DLD1 (cell line): ENCODE data around the gene VIT.

ENCODE experiments used
- in situ Hi-C: cut with HindIII; loops from 2 replicates; pipeline ENCODE4 v1.10.0; 2017; ENCODE audit warnings: low sequenced_read_pairs

Gene VIT

GRCh38 chr2:36756438-36756837, 59.9 kb downstream of the VIT start:
- in situ Hi-C loops: no loop called here

- in situ Hi-C loops: no loop called here
Observed at GRCh38 chr2:36762764-36763490, 66.4 kb downstream of the VIT start.

- in situ Hi-C loops: no loop called here
Observed at GRCh38 chr2:36769106-36769505, 72.6 kb downstream of the VIT start.

GRCh38 chr2:36770542-36771287, 74.2 kb downstream of the VIT start:
- in situ Hi-C loops: no loop called here

GRCh38 chr2:36771671-36772070, 75.2 kb downstream of the VIT start:
- in situ Hi-C loops: no loop called here

GRCh38 chr2:36773947-36774346, 77.4 kb downstream of the VIT start:
- in situ Hi-C loops: no loop called here

- in situ Hi-C loops: no loop called here
Observed at GRCh38 chr2:36775261-36775660, 78.8 kb downstream of the VIT start.

- in situ Hi-C loops: no loop called here
Observed at GRCh38 chr2:36775806-36776205, 79.3 kb downstream of the VIT start.

- in situ Hi-C loops: no loop called here
Observed at GRCh38 chr2:36777272-36777671, 80.8 kb downstream of the VIT start.

- in situ Hi-C loops: no loop called here
Observed at GRCh38 chr2:36777788-36778187, 81.3 kb downstream of the VIT start.

GRCh38 chr2:36779462-36779861, 83.0 kb downstream of the VIT start:
- in situ Hi-C loops: no loop called here

GRCh38 chr2:36780231-36780839, 83.8 kb downstream of the VIT start:
- in situ Hi-C loops: no loop called here

- in situ Hi-C loops: no loop called here
Observed at GRCh38 chr2:36781907-36782720, 85.6 kb downstream of the VIT start.

- in situ Hi-C loops: no loop called here
Observed at GRCh38 chr2:36783246-36783645, 86.7 kb downstream of the VIT start.

GRCh38 chr2:36785179-36785795, 88.8 kb downstream of the VIT start:
- in situ Hi-C loops: no loop called here

- in situ Hi-C loops: no loop called here
Observed at GRCh38 chr2:36789181-36789804, 92.8 kb downstream of the VIT start.

GRCh38 chr2:36792951-36793350, 96.4 kb downstream of the VIT start:
- in situ Hi-C loops: no loop called here

- in situ Hi-C loops: no loop called here
Observed at GRCh38 chr2:36797324-36798070, 101.0 kb downstream of the VIT start.

GRCh38 chr2:36798724-36799123, 102.2 kb downstream of the VIT start:
- in situ Hi-C loops: no loop called here

GRCh38 chr2:36800381-36800780, 103.9 kb downstream of the VIT start:
- in situ Hi-C loops: no loop called here
